Measurements from ENCODE around the gene UBASH3A.

Gene UBASH3A

GRCh38 chr21:42474043-42474831 lies 70.5 kb downstream of the UBASH3A start:
- H3K9me3 ChIP-seq (ENCODE audit: insufficient read depth, low read length, severe bottlenecking), result no peaks in the 10 kb centered on the region
- H3K27me3 ChIP-seq (ENCODE audit: insufficient read depth, low read length, poor library complexity), result no peaks in the 10 kb centered on the region
- TF ChIP-seq EZH2 (IDR thresholded peaks at IDR 0.05; ENCODE audit: borderline replicate concordance, low read depth, low read length, severe bottlenecking), result no peak
- TF ChIP-seq, protein P1, sequence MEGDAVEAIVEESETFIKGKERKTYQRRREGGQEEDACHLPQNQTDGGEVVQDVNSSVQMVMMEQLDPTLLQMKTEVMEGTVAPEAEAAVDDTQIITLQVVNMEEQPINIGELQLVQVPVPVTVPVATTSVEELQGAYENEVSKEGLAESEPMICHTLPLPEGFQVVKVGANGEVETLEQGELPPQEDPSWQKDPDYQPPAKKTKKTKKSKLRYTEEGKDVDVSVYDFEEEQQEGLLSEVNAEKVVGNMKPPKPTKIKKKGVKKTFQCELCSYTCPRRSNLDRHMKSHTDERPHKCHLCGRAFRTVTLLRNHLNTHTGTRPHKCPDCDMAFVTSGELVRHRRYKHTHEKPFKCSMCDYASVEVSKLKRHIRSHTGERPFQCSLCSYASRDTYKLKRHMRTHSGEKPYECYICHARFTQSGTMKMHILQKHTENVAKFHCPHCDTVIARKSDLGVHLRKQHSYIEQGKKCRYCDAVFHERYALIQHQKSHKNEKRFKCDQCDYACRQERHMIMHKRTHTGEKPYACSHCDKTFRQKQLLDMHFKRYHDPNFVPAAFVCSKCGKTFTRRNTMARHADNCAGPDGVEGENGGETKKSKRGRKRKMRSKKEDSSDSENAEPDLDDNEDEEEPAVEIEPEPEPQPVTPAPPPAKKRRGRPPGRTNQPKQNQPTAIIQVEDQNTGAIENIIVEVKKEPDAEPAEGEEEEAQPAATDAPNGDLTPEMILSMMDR (IDR thresholded peaks at IDR 0.05; ENCODE audit: borderline replicate concordance, extremely low read depth, low read length, poor library complexity, severe bottlenecking), result no peak
- no peak for DNase-seq
- H2AFZ ChIP-seq (ENCODE audit: low read depth, low read length), result no peak overlapping the region
- H3K4me2 ChIP-seq (ENCODE audit: insufficient read depth, low read length), result no peak overlapping the region
- ATAC-seq (ENCODE audit: insufficient read depth, low read depth), result 0 out of 3 replicates have a peak, but pooled peaks have one; percentile 54
- no peak overlapping the region for H3K27ac ChIP-seq (ENCODE audit: low read length)
- no peak overlapping the region for H3K4me3 ChIP-seq (ENCODE audit: low read depth in 1 of 2, low read length in 2 of 2)
- no peaks in the 10 kb centered on the region for H3K79me2 ChIP-seq (ENCODE audit: insufficient read depth, low read length)
- no peaks in the 10 kb centered on the region for H3K36me3 ChIP-seq (ENCODE audit: insufficient read depth, low read length)
- H4K20me1 ChIP-seq (ENCODE audit: insufficient read depth, low read length), result no peaks in the 10 kb centered on the region
- H3K4me1 ChIP-seq (ENCODE audit: insufficient read depth, low read length), result no peaks in the 10 kb centered on the region
- no peak overlapping the region for H3K9ac ChIP-seq (ENCODE audit: low read depth, low read length)

DNA sequence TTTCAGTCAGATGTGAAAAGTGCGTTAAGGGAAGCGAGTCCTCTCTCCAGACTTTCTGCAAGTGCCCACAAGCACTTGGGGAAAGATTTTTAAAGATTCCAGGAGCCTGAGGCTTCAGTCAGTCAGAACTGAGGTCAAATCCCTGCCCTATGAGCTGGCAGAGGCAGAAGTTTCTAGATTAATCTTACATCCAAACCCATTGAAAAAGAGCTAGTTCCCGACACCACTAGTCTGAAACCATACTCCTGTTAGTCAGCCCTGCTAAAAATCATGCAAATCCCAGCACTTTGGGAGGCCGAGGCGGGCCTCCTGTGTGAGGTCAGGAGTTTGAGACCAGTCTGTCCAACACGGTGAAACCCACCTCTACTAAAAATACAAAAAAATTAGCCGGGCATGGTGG lies 71.3 kb downstream of the UBASH3A start:
- Histone ChIP-seq H3K4me1 (ENCODE audit: insufficient read depth, low read length) (no peaks in the 10 kb centered on the region), H3K79me2 (ENCODE audit: insufficient read depth, low read length) (no peaks in the 10 kb centered on the region), H3K27me3 (ENCODE audit: insufficient read depth, low read length, poor library complexity) (no peaks in the 10 kb centered on the region), H3K27ac (ENCODE audit: low read length) (no peak overlapping the region), H3K36me3 (ENCODE audit: insufficient read depth, low read length) (no peaks in the 10 kb centered on the region), H3K4me2 (ENCODE audit: insufficient read depth, low read length) (no peak overlapping the region), H3K4me3 (ENCODE audit: low read depth in 1 of 2, low read length in 2 of 2) (no peak overlapping the region), H3K9me3 (ENCODE audit: insufficient read depth, low read length, severe bottlenecking) (no peaks in the 10 kb centered on the region), H2AFZ (ENCODE audit: low read depth, low read length) (no peak overlapping the region), H4K20me1 (ENCODE audit: insufficient read depth, low read length) (no peaks in the 10 kb centered on the region), H3K9ac (ENCODE audit: low read depth, low read length) (no peak overlapping the region)
- TF ChIP-seq, protein P1 (IDR thresholded peaks at IDR 0.05; ENCODE audit: borderline replicate concordance, extremely low read depth, low read length, poor library complexity, severe bottlenecking), result no peak
- TF ChIP-seq EZH2 (IDR thresholded peaks at IDR 0.05; ENCODE audit: borderline replicate concordance, low read depth, low read length, severe bottlenecking), result no peak
- no peak for DNase-seq
- no peak for ATAC-seq (ENCODE audit: insufficient read depth, low read depth)

- no peaks in the 10 kb centered on the region for H3K36me3 ChIP-seq (ENCODE audit: insufficient read depth, low read length)
- H2AFZ ChIP-seq (ENCODE audit: low read depth, low read length), result no peak overlapping the region
- no peak overlapping the region for H3K4me3 ChIP-seq (ENCODE audit: low read depth in 1 of 2, low read length in 2 of 2)
- no peaks in the 10 kb centered on the region for H3K79me2 ChIP-seq (ENCODE audit: insufficient read depth, low read length)
- no peak for ATAC-seq (ENCODE audit: insufficient read depth, low read depth)
- DNase-seq, result no peak
- H3K27me3 ChIP-seq (ENCODE audit: insufficient read depth, low read length, poor library complexity), result no peaks in the 10 kb centered on the region
- H4K20me1 ChIP-seq (ENCODE audit: insufficient read depth, low read length), result no peaks in the 10 kb centered on the region
- TF ChIP-seq, protein P1 (IDR thresholded peaks at IDR 0.05; ENCODE audit: borderline replicate concordance, extremely low read depth, low read length, poor library complexity, severe bottlenecking), result no peak
- no peak for TF ChIP-seq EZH2 (IDR thresholded peaks at IDR 0.05; ENCODE audit: borderline replicate concordance, low read depth, low read length, severe bottlenecking)
- no peak overlapping the region for H3K9ac ChIP-seq (ENCODE audit: low read depth, low read length)
- no peaks in the 10 kb centered on the region for H3K9me3 ChIP-seq (ENCODE audit: insufficient read depth, low read length, severe bottlenecking)
- H3K27ac ChIP-seq (ENCODE audit: low read length), result no peak overlapping the region
- H3K4me1 ChIP-seq (ENCODE audit: insufficient read depth, low read length), result no peaks in the 10 kb centered on the region
- H3K4me2 ChIP-seq (ENCODE audit: insufficient read depth, low read length), result no peak overlapping the region
These were observed 72.1 kb downstream of the UBASH3A start for GRCh38 chr21:42475526-42476387.
